ENCODE data around the gene FCSK. TPM values are rescaled to one million over a fixed set of nuclear protein-coding genes. Genes with fewer than 3 reads are reported as not detected.

FCSK gene
- total and polyA plus RNA-seq, 2 of the 13 experiments (the other 11 are each of a cell fraction or from before 2014, with no cell fraction given): 9.1 to 19.2 TPM

DNA sequence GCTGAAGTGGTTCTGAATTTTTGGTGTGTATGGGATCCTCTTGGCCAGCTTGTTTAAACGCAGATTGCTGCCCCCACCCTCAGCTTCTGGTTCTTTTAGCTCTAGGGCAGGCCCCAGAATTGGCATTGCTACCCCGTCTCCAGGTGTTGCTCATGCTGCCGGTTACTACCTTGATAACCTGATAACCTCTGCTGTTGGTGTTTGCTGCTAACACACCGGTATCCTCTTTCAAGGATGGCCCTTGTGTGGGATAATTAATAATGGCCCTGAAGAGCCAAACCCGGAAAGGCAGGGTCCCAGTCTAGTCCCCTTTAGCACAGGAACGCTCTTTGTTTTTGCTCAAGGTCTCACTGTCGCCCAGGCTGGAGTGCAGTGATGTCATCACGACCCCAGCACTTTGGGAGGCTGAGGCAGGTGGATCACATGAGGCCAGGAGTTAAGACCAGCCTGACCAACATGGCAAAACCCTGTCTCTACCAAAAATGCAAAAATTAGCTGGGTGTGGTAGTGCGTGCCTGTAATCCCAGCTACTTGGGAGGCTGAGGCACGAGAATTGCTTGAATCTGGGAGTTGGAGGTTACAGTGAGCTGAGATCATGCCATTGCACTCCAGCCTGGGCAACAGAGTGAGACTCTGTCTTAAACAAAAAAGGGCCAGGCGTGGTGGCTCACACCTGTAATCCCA is 14.2 kb upstream of the FCSK start (continued):
- no peak for TF ChIP-seq ZNF317 (CRISPR knock-in tag; IDR thresholded peaks at IDR 0.05)
- no peak for TF ChIP-seq RARA (CRISPR knock-in tag; IDR thresholded peaks at IDR 0.05)
- TF ChIP-seq ZNF703 (CRISPR knock-in tag; IDR thresholded peaks at IDR 0.05; ENCODE audit: borderline replicate concordance): no peak
- TF ChIP-seq, protein P1, sequence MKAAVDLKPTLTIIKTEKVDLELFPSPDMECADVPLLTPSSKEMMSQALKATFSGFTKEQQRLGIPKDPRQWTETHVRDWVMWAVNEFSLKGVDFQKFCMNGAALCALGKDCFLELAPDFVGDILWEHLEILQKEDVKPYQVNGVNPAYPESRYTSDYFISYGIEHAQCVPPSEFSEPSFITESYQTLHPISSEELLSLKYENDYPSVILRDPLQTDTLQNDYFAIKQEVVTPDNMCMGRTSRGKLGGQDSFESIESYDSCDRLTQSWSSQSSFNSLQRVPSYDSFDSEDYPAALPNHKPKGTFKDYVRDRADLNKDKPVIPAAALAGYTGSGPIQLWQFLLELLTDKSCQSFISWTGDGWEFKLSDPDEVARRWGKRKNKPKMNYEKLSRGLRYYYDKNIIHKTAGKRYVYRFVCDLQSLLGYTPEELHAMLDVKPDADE (CRISPR knock-in tag; IDR thresholded peaks at IDR 0.05): no peak
- TF ChIP-seq, protein P2, sequence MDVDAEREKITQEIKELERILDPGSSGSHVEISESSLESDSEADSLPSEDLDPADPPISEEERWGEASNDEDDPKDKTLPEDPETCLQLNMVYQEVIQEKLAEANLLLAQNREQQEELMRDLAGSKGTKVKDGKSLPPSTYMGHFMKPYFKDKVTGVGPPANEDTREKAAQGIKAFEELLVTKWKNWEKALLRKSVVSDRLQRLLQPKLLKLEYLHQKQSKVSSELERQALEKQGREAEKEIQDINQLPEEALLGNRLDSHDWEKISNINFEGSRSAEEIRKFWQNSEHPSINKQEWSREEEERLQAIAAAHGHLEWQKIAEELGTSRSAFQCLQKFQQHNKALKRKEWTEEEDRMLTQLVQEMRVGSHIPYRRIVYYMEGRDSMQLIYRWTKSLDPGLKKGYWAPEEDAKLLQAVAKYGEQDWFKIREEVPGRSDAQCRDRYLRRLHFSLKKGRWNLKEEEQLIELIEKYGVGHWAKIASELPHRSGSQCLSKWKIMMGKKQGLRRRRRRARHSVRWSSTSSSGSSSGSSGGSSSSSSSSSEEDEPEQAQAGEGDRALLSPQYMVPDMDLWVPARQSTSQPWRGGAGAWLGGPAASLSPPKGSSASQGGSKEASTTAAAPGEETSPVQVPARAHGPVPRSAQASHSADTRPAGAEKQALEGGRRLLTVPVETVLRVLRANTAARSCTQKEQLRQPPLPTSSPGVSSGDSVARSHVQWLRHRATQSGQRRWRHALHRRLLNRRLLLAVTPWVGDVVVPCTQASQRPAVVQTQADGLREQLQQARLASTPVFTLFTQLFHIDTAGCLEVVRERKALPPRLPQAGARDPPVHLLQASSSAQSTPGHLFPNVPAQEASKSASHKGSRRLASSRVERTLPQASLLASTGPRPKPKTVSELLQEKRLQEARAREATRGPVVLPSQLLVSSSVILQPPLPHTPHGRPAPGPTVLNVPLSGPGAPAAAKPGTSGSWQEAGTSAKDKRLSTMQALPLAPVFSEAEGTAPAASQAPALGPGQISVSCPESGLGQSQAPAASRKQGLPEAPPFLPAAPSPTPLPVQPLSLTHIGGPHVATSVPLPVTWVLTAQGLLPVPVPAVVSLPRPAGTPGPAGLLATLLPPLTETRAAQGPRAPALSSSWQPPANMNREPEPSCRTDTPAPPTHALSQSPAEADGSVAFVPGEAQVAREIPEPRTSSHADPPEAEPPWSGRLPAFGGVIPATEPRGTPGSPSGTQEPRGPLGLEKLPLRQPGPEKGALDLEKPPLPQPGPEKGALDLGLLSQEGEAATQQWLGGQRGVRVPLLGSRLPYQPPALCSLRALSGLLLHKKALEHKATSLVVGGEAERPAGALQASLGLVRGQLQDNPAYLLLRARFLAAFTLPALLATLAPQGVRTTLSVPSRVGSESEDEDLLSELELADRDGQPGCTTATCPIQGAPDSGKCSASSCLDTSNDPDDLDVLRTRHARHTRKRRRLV (CRISPR knock-in tag; IDR thresholded peaks at IDR 0.05): no peak
- no peak for TF ChIP-seq ARID5B (CRISPR knock-in tag; IDR thresholded peaks at IDR 0.05)
- no peak for TF ChIP-seq MAX (IDR thresholded peaks at IDR 0.05)
- no peak for TF ChIP-seq NCOA5 (CRISPR knock-in tag; IDR thresholded peaks at IDR 0.05)
- no peak for TF ChIP-seq SMC3 (IDR thresholded peaks at IDR 0.05; ENCODE audit: low read length)
- no peak for TF ChIP-seq HOXA5 (CRISPR knock-in tag; IDR thresholded peaks at IDR 0.05)
- TF ChIP-seq ATM (IDR thresholded peaks at IDR 0.05; ENCODE audit: borderline replicate concordance): no peak
- no peak for TF ChIP-seq AKAP8 (CRISPR knock-in tag; IDR thresholded peaks at IDR 0.05)
- TF ChIP-seq RORA (CRISPR knock-in tag; IDR thresholded peaks at IDR 0.05): no peak
- TF ChIP-seq ZNF350 (CRISPR knock-in tag; IDR thresholded peaks at IDR 0.05; ENCODE audit: borderline replicate concordance, low read depth): peak; percentile 71; the same call in 1 of the 2 replicates
- TF ChIP-seq ZNF276 (CRISPR knock-in tag; IDR thresholded peaks at IDR 0.05; ENCODE audit: low read depth): peak; percentile 17; the same call in 1 of the 2 replicates
- no peak for TF ChIP-seq ZNF557 (CRISPR knock-in tag; IDR thresholded peaks at IDR 0.05)
- TF ChIP-seq ZSCAN21 (CRISPR knock-in tag; IDR thresholded peaks at IDR 0.05; ENCODE audit: borderline replicate concordance): no peak
- TF ChIP-seq ZKSCAN8 (CRISPR knock-in tag; IDR thresholded peaks at IDR 0.05; ENCODE audit: borderline replicate concordance): 0 out of 2 replicates have a peak, but pooled peaks have one; percentile 25

All from HepG2 (cell line).